ENCODE measurements around the gene CEP76. TPM values are rescaled to one million over a fixed set of nuclear protein-coding genes. Genes with fewer than 3 reads are reported as not detected.

The CEP76 gene, protein sequence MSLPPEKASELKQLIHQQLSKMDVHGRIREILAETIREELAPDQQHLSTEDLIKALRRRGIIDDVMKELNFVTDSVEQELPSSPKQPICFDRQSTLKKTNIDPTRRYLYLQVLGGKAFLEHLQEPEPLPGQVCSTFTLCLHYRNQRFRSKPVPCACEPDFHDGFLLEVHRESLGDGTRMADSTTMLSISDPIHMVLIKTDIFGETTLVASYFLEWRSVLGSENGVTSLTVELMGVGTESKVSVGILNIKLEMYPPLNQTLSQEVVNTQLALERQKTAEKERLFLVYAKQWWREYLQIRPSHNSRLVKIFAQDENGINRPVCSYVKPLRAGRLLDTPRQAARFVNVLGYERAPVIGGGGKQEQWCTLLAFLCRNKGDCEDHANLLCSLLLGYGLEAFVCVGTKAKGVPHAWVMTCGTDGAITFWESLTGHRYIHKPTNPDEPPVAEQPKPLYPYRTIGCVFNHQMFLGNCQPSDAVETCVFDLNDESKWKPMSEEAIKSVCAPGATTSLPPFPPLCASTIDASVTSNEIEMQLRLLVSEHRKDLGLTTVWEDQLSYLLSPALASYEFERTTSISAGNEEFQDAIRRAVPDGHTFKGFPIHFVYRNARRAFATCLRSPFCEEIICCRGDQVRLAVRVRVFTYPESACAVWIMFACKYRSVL
- 10.9 and 15.6 TPM in 2 replicates for total RNA-seq (2014; rRNA removed; shearing (Covaris generic))
- polyA plus RNA-seq (2014; cell fraction: nucleus; rRNA removed), result 18.5 and 23.9 TPM in 2 replicates

DNA sequence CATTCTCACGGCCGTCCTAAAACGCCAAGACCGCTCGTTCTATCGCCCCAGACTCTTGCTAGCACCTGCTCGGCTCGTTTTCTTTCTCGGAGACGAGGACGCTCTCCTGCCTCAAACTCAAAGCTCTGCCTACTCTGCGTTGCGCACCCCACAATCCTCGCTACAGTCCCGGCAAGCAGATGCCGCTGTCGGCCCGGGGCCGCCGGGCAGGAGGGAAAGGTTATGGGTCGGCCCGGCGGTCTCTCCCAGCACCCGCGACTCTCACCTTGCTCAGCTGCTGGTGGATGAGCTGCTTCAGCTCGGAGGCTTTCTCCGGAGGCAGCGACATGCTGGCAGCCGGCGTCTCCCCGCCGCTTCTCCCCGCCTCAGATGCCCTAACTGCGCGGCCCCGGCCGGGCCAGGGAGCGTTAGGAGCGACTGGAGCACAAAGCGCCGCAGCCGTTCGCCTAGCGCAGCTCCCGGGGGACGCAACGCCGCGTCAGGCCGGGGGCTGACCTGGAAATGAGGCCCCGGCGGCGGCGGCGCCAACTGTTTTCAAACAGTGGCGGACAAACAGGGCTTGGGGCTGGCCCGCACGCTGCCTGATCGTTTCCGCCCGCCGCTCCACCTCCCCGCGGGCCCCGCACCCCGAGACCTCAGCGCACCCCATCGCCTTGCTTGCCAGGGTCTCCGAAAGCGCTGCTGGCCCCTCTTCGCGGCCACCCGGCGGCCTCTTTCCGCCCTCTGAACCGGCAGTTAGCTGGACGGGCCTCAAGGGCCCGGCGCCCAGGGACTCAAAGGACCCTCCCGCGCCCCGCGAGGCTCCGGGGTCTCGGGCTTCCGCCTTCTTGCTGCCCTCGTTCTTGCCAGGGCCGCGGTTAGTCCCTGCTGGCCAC, at the start of gene CEP76, which contains the start of gene PSMG2:
CEP76 (minus strand) TSS at position 503 of the 875 bp plus-strand sequence; CDS start at position 328, 175 bp downstream.
PSMG2 (plus strand) TSS at position 822 of the 875 bp plus-strand sequence. CDS start 66 bp downstream, outside the sequence.
- DNase-seq (ENCODE audit: extremely low read depth, low read depth), result peak; percentile 75

DNA sequence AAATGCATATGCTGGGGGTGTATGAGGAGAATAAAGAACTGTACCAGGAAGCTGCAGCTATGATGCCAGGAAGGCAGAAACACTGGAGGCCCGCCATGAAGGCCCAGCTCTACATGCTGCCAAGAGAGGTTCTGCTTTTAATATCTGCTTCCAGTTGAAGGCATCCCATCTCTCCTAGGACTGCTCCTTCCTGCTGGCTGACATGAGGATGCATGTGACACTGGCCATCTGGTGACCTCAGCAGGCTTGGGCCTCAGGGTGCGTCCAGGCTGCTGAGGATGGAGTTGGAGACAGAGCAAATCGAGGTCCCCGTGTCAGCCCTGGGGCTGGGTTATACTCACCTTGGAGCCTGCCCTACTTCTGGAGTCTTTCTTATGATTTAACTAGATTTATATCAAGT, 49.4 kb upstream of the CEP76 start:
- DNase-seq (ENCODE audit: extremely low read depth, low read depth), result no peak

DNA sequence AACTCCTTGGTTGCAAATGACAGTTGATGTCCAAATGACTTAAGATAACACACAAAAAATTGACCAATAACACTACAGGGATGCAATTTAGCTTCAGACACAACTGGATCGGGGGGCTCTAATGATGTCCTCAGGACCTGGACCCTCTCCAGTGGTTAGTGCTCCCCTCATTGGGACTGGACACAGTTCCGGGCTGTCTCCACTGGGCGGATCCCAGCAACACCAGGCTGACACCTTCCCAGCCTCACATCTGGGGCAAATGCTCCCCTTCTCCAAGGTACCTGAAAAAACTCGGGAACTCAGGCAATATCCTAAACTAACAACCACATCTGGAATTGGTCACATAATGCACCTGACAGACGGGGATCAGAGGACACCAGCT, 49.0 kb upstream of the CEP76 start:
- no peak for DNase-seq (ENCODE audit: extremely low read depth, low read depth)

DNA sequence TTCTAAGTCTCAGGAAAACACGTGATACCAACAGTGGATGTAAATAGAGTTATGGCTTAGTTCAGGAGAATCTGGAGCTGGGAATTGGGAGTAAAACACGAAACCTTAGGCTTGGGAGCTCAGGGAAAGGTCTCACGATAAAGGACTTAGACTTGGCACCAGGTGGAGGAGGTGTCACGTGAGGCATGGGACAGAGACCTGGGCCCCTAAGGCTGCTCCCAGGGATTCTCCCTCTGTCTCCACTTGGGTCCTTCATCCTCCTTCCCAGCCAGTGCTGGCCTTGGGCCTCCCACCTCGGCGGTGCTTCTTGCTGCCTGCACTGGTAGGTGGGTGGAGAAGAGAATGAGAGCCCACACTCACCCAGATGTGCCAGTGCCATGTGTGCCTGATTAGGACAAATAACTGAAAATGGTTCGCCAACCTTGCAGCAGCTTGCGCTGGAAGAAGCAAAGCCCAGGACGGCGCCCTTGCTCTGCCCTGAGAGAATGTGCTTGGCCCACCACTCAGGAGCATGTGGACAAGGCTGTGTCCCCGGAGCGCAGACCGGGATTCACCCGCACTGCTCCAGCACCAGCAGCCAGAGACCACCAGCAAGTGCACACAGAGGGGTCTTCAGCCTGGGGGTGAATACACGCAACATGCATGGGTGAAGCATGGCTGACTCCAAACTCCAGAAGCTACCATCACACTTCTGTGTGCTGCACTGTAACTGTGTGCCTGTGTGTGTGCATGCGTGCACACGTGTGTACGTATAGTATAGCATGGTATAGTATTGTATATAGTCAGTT, 48.4 kb upstream of the CEP76 start:
- no peak for DNase-seq (ENCODE audit: extremely low read depth, low read depth)

DNA sequence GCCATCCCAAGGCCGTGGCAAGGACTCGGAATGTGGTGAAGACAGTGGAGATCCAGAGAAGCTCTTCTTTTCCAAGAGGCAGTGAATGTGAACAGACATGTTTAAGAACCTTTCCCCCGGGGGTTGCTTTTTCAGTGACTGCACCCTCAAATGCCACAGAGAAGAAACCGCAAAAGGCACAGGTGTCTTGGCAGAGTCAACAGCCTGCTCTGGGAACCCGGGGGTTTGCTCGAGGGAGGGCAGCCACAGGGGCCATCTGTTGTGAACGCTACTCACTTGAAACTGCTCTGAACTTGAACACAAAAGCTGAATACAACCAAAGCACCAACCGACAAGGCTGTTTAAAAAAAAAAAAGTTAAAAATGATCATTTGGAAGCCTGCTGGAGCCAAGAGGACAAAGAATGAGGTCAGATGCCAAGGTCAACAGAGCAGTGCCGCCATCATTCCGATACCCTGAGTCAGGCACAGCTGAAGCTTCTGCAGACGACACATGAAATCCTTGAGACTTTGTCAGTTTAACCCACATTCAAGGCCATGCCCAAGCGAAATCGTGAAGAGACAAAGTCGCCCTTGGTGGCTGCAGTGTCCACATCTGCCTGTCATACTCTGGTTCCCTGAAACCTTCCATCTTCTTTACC, 47.7 kb upstream of the CEP76 start:
- DNase-seq (ENCODE audit: extremely low read depth, low read depth), result no peak

DNA sequence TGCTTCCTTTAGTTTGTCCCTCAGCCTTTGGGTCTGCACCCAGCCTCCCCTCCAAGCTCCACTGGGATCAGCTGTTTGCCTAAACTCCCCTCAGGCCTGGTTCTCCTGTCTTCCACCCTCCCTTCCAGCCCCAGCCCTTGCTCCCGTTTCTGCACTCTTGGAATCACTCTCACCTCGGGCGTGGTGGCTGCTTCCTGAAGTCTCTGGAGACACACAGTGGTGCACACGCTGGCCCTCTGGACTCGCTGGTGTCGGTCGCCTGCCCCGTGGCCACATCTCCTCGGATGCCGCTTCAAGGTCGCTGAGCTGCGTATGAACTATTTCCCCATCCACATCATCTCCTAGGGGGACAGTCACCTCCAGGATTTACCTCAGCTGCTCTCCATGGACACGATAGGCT, 46.6 kb upstream of the CEP76 start:
- DNase-seq (ENCODE audit: extremely low read depth, low read depth), result no peak

DNA sequence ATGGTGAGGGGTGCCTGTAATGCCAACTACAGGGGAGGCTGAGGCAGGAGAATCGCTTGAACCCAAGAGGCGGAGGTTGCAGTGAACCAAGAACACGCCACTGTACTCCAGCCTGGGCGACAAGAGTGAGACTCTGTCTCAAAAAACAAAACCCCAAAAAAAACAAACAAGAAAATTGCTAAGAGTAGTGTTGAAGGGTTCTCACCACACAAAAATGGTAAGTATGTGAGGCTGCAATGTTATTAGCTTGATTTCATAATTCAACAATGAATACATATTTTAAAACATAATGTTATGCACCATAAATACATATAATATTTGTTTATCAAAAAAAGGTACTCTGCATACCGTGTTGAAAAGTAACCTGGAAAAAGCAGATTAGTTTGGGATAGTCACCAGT, 46.1 kb upstream of the CEP76 start:
- DNase-seq (ENCODE audit: extremely low read depth, low read depth), result no peak

DNA sequence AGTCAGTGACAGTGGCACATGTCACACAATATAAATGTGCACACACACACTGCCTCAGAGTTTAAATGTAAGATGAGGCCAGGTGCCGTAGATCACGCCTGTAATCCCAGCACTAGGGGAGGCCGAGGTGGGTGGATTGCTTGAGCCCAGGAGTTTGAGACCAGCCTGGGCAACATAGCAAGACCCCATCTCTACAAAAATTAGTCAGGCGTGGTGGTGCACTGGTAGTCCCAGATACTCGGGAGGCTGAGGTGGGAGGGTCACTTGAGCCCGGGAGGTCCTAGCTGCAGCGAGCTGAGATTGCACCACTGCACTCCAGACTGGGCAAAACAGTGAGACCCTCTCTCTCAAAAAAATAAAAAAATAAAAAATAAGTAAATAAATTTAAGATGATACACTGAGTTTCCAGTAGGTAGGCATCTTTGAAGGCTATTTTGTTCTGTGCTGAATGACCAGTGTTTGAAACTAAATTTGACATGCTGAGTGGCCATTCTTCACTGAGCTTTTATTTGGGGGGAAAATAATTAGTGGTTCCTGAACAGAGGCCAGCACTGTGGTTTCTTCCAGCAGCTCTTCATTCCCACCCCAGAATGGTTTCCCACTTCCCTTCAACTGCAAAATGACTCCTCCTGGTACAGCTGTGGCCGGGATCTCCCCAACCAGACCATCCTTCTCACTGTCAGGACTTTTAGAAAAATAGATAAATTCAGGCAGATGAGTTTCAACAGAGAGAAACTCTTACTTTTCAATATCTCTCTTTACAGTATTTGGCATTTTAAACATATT, 45.2 kb upstream of the CEP76 start:
- DNase-seq (ENCODE audit: extremely low read depth, low read depth), result no peak

DNA sequence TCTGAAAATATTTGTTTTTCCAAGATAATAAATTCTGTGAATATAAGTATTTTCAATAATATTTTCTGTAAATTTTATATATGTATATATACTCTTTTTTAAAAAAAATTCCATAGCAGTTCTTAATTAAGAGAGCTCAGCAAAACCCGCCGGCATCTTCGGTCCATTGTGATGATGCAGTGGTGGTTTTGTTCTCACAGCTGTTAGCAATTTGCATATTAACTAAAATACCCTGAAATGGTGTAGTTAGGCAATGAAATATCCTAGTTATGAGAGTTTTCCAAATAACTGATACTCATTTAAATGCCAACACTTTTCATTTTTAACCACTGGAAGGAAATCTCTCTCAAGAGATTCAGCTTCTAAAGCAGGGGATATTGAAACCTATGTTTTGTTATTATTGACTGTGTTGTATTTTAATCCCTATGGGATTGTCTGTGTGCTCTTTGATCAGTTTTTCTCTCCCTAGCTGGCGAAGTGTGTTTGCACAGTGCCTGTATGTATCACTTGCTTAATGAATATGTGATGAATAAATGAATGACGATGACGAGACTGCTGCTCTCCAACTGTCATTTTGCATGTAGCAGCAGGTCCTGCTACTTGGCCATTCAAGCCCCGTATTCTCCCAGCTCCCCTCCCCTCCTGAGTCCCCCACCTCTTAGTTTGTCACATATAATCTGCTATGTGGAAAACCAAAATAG, 42.7 kb upstream of the CEP76 start:
- DNase-seq (ENCODE audit: extremely low read depth, low read depth), result no peak

DNA sequence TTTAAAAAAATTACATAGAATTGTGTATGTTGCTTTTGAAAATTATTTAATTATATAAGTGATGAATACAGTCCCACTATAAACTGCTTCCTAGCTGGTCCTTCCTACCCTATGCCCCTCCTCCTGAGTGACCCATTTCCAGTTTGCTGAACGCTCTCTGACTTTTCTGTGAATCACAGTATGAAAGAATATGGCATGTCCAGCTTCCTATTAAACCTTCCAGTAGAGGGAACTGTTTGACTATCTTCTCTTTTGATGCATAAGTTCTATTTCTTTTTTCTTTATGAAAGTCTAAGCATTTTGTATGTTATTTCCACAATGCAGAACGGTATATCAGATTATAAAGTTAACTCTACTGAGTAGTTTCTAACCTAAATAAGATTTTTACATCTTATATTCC, 41.6 kb upstream of the CEP76 start:
- peak; percentile 45 for DNase-seq (ENCODE audit: extremely low read depth, low read depth)

DNA sequence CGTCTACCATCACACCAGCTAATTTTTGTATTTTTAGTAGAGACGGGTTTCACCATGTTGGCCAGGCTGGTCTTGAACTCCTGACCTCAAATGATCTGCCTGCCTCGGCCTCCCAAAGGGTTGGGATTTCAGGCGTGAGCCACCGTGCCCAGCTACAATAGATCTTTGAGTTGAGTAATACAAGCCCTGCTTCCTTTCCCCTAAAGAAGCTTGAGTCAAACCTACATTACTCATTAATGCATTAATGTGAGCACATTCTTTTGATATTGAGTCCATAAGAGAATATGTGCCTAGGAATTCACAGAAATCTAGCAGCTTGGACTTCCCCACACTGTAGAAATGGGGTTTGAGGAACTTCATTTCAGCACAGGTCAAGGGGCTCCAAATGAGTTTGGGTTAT, 39.9 kb upstream of the CEP76 start:
- no peak for DNase-seq (ENCODE audit: extremely low read depth, low read depth)

DNA sequence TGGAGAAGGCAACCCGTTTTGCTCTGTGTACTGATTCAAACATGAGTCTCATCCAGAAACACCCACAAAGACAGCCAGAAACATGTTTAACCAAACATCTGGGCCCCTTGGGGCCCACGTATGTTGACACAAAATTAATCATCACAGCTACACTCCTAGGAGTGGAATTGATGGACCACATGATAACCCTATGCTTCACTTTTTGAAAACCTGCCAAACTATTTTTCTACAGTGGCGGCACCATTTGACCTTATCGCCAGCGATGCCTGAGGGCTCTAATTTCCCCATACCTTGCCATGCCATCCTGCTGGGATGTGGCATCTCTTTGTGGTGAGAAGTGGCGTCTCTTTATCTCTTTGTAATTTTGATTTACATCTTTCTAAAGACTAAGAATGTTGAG, 38.8 kb upstream of the CEP76 start:
- peak; percentile 26 for DNase-seq (ENCODE audit: extremely low read depth, low read depth)

DNA sequence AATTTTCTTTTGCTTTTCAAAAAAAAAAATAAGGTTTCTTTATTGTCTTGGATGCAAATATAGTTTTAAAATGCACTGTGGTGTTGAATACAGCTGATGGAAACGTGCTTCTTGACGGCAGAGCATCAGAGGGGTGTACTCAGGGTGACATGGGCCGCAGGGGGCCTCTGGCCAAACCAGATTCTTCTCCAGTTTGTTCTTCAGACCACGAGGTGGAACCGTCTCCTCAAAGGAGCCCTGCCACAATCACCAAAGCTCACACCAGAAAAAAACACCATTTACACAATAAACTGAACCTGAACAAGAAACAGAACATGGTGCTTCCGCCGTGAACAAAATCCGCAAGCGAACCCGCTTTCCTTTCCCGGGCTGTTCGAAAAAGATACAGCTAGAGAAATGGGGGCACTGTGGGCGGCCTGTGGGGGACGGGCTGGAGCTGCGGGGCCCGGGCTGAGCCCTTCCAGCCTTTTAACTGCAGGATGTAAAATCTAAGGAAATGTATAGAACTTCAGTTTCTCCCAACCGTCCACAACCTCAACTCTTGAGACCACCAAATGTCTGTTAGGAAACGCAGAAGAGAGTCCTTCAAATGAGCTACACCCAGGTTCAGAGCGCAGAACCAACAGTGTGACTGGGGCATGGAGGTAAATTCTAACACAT, 34.9 kb upstream of the CEP76 start:
- no peak for DNase-seq (ENCODE audit: extremely low read depth, low read depth)

DNA sequence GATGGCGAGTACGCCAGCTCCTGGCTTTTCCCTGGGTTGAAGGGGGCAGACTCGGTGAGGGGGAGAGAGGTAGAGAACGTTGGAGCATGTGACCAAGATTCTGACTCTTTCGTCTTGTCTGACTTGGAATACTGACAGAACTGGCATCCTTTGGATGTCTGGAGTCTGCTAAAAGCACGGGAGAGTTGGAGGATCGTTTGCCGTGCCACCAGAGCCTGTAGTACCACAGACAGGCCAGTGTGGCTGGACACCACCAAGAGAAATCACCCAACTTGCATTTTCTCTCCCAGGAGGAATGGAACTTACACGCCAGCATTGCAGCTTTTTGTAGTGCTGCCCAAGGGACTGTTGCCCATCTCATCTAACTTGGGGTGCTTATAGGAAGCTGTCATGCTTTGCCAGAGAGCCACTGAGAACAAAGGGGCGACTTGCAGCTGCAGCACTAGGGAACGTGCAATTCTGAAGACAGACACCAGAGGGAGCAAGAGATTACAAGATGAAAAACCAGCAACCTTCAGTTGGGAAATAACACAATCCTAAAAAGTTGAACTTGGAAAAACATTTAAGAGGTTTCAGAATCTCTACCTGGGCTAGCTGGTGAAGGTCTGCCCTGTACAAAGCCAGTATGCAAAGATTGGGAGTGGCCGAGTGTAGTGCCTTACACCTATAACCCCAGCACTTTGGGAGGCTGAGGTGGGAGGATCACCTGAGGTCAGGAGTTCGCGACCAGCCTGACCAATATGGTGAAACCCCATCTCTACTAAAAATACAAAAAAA, 24.4 kb upstream of the CEP76 start:
- DNase-seq (ENCODE audit: extremely low read depth, low read depth), result peak; percentile 47

DNA sequence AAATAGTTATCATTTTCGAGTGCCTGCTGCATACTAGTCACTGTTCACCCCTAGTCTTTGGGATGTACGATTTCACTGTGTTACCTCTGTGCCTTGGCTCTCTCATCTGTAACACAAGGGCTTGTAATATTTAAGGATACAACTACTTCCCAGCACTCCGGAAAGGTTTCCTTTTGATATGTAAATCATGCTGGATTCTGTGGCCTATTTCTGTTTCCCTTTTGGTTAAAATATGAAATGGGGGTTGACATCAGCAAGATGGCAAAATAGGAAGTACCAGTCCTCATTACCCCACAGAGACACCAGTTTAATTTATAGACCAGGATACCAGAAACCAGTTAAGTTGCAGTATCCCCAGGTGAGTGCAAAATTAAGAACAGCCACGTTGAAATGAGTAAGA, 23.8 kb upstream of the CEP76 start:
- DNase-seq (ENCODE audit: extremely low read depth, low read depth), result no peak

DNA sequence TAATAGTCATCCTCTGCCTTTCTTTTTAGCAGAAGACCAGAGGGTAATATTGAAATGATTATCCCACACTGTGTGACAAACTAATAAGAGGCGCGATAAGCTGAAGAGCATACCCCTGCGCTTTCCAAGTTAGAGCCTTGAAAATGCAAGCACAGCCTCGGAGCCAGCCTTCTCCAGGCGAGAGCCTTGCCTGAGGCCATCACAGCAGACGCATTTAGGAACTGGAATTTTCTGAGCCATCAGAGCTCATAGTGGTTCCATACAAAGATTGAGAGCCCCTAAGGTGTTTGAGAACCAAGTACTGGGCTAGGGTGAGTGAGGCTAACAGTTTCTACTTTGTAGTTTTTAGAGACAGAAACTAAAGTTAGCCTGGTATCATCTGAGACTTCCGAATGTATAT, 20.2 kb upstream of the CEP76 start:
- no peak for DNase-seq (ENCODE audit: extremely low read depth, low read depth)
